Breast epithelium (tissue), 4 donors: ENCODE measurements around the gene IHH. TPM values are rescaled to one million over a fixed set of nuclear protein-coding genes. Genes with fewer than 3 reads are reported as not detected.
A peak's percentile ranks its signal among the peaks of the same experiment; 100 is the strongest.

Source experiments
- DNase-seq, 2 donors: peaks; one replicate each; pipeline ENCODE4 v3.0.0-alpha.2; 2019; ENCODE audit warnings: low spot score in 2 of 2
- H3K27ac ChIP-seq, 2 donors: fragments of 200-600 bp; sonication (generic) in 1 of 2; one replicate each; pipeline ENCODE4 v1.5.1; 2016 to 2019; ENCODE audit warnings: mild to moderate bottlenecking in 1 of 2
- H3K27me3 ChIP-seq, 2 donors: fragments of 200-600 bp; sonication (generic) in 1 of 2; one replicate each; pipeline versions ENCODE4 v1.5.1 to v1.6.0; 2017 to 2019; ENCODE audit warnings: control low read depth in 1 of 2, mild to moderate bottlenecking in 1 of 2
- H3K36me3 ChIP-seq: fragments of 200-600 bp; one replicate; pipeline ENCODE4 v1.5.1; 2019
- H3K4me1 ChIP-seq, 2 donors: fragments of 200-600 bp; sonication (generic); one replicate each; pipeline ENCODE4 v1.5.1; 2016 to 2019; ENCODE audit warnings: control low read depth in 1 of 2
- H3K4me3 ChIP-seq, 3 donors: fragments of 200-600 bp; sonication (generic); 1 replicate in 2 of 3; 2 replicates in 1 of 3; pipeline ENCODE4 v1.5.1; 2016 to 2019; ENCODE audit warnings: mild to moderate bottlenecking in 3 of 3, moderate library complexity in 2 of 3
- H3K9me3 ChIP-seq, 2 donors: fragments of 200-600 bp; sonication (generic) in 1 of 2; one replicate each; pipeline ENCODE4 v1.5.1; 2016 to 2019; ENCODE audit warnings: control low read depth in 1 of 2
- POLR2A ChIP-seq: fragments of 450-650 bp; IDR thresholded peaks from one replicate; pipeline ENCODE4 v1.6.1; 2016; ENCODE audit warnings: antibody characterized with exemption, mild to moderate bottlenecking, moderate library complexity
- POLR2AphosphoS5 ChIP-seq, 3 donors: sonication (generic); formaldehyde crosslinking; IDR thresholded peaks; one replicate each; pipeline ENCODE4 v1.6.1; 2017; ENCODE audit warnings: antibody characterized with exemption in 3 of 3
- intact Hi-C: fragments of 100-400 bp; cut with DNase I; formaldehyde crosslinking; loops from one replicate; pipeline ENCODE4 v1.15.1; 2023; ENCODE audit warnings: low total_unique reads
- total RNA-seq, 3 donors: library from RNA; depleted of rRNA; stranded (reverse); fragments of >200 nt; gene quantifications; one replicate each; pipeline ENCODE4 v1.1.0, GENCODE V29; 2016
- TF ChIP-seq, protein P1 (sequence below), 3 donors: fragments of 450-650 bp; IDR thresholded peaks; one replicate each; pipeline ENCODE4 v1.5.1; 2016 to 2017; ENCODE audit warnings: antibody characterized with exemption in 3 of 3, mild to moderate bottlenecking in 3 of 3, moderate library complexity in 3 of 3

IHH gene
- total RNA-seq, 3 donors from 2014 or later: 0.16 to 0.66 TPM; not detected in 1

DNA sequence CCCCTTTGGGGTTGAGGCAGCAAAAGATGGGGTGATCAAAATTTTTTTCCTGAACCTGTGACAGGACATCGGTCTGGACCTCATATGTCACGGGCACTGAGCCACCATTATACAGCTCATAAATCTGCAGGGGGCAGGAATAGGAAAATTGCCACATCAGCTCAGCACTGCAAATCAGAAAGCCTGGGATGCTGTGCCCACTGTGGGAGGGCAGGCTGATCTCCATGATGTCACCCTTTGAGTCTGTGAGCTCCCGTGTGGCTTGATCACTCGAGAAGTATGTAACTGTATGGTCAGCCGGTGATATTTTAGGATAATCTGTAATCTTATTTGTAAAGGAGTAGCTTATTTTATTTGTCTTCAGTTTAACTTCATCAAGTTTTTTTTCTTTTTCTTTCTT, 49.8 kb downstream of the IHH start:
- Histone ChIP-seq H3K36me3 (no peaks in the 10 kb centered on the region), H3K9me3 (no peaks in the 10 kb centered on the region), H3K4me3 (no peak overlapping the region), H3K4me1 (no peaks in the 10 kb centered on the region), H3K27ac (no peak overlapping the region), H3K27me3 (peaks cover 0 to 12% of the 10 kb centered on the region in 2 donors)
- TF ChIP-seq, protein P1, sequence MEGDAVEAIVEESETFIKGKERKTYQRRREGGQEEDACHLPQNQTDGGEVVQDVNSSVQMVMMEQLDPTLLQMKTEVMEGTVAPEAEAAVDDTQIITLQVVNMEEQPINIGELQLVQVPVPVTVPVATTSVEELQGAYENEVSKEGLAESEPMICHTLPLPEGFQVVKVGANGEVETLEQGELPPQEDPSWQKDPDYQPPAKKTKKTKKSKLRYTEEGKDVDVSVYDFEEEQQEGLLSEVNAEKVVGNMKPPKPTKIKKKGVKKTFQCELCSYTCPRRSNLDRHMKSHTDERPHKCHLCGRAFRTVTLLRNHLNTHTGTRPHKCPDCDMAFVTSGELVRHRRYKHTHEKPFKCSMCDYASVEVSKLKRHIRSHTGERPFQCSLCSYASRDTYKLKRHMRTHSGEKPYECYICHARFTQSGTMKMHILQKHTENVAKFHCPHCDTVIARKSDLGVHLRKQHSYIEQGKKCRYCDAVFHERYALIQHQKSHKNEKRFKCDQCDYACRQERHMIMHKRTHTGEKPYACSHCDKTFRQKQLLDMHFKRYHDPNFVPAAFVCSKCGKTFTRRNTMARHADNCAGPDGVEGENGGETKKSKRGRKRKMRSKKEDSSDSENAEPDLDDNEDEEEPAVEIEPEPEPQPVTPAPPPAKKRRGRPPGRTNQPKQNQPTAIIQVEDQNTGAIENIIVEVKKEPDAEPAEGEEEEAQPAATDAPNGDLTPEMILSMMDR (IDR thresholded peaks at IDR 0.05): no peak
- TF ChIP-seq POLR2A (no peak), POLR2AphosphoS5 (IDR thresholded peaks at IDR 0.05) (no peak)
- intact Hi-C loops: no loop called here
- no peak for DNase-seq

DNA sequence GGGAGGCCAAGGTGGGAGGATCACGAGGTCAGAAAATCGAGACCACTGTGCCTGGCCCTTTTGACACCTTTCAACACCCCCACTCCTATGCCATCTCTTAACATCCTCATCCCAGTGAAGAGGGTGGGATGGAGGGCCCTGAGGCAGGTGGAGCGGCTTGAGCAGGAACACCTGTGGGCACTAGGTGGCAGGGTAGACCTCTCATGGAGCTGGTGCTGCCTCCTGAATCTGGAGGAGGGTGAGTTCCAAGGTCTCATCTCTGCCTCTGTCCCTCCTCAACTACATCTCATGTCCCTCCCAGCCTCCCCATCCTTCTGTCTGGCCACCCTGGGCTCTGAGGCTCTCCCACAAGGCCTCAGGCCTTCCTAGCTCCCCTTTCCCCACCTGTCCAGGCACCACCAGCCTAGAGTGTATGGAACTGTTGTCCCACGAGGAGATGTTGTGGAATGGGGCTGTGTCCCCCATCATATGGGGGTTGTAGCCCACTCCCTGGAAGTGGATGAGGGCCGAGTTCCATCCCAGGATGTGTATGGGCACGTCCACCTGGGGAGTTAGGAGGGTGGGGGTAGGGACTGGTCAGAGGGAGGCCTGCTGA, 50.5 kb downstream of the IHH start:
- Histone ChIP-seq H3K4me3 (no peak overlapping the region), H3K36me3 (no peaks in the 10 kb centered on the region), H3K4me1 (no peaks in the 10 kb centered on the region), H3K9me3 (no peaks in the 10 kb centered on the region), H3K27ac (no peak overlapping the region), H3K27me3 (peaks cover 0 to 16% of the 10 kb centered on the region in 2 donors)
- no peak for DNase-seq
- TF ChIP-seq POLR2AphosphoS5 (IDR thresholded peaks at IDR 0.05): no peak
- TF ChIP-seq, protein P1 (IDR thresholded peaks at IDR 0.05): peak in 2 of 3 donors; percentile 22 to 26
- intact Hi-C loops: no loop called here

DNA sequence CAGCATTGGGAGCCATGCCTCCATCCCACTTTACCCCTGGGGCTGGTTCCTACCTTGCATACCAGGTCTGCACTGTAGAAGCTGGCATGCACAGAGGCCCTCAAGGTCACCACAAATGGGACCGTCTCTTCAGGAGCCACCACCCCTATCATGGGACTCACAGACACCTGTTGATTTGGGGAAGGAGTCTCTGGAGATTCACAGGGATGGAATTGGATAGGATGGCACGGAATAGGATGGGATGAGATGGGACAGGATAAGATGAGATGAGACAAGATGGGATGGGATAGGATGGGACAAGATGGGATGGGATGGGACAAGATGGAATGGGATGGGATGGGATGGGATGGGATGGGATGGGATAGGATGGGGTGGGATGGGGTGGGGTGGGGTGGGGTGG, 51.4 kb downstream of the IHH start:
- intact Hi-C loops: no loop called here
- TF ChIP-seq, protein P1 (IDR thresholded peaks at IDR 0.05): no peak
- TF ChIP-seq POLR2AphosphoS5 (IDR thresholded peaks at IDR 0.05): no peak
- TF ChIP-seq POLR2A: no peak
- Histone ChIP-seq H3K4me1 (no peaks in the 10 kb centered on the region), H3K27ac (no peak overlapping the region), H3K36me3 (no peaks in the 10 kb centered on the region), H3K9me3 (no peaks in the 10 kb centered on the region), H3K4me3 (no peak overlapping the region), H3K27me3 (peaks cover 0 to 19% of the 10 kb centered on the region in 2 donors)
- DNase-seq: no peak

Other genes with a start within 250 kb of the IHH start
- gene PRKAG3, start 229.1 kb downstream of the IHH start, total RNA-seq: not detected
- 1 to 10 TPM in 2 of 3 donors, under 1 TPM in 1; 0.48 to 3.3 (median 1.3) TPM for gene WNT6, start 201.1 kb downstream of the IHH start, total RNA-seq
- gene WNT10A, start 180.1 kb downstream of the IHH start, total RNA-seq: 1 to 10 TPM in 1 of 3 donors, under 1 TPM in 1, not detected in 1; 0.88 to 2.9 TPM
- not detected for gene CDK5R2, start 101.3 kb downstream of the IHH start, total RNA-seq
- gene FEV, start 75.7 kb downstream of the IHH start, total RNA-seq: not detected
- not detected for gene CRYBA2, start 67.5 kb downstream of the IHH start, total RNA-seq
- gene CFAP65, start 19.4 kb downstream of the IHH start, total RNA-seq: under 1 TPM in 1 of 3 donors, not detected in 2; 0.33 TPM
- 10 to 100 TPM; 13.4 to 19.8 (median 17.6) TPM for gene NHEJ1, start 99.9 kb upstream of the IHH start, total RNA-seq
- 1 to 10 TPM in 2 of 3 donors, under 1 TPM in 1; 0.48 to 3.4 (median 2.0) TPM for gene SLC23A3, start 109.1 kb upstream of the IHH start, total RNA-seq
- gene CNPPD1, start 116.0 kb upstream of the IHH start, total RNA-seq: 10 to 100 TPM; 37.0 to 60.3 (median 37.2) TPM
- 10 to 100 TPM; 58.7 to 79.7 (median 66.3) TPM for gene RETREG2, start 117.4 kb upstream of the IHH start, total RNA-seq
- 10 to 100 TPM; 43.6 to 52.0 (median 45.0) TPM for gene ZFAND2B, start 145.9 kb upstream of the IHH start, total RNA-seq
- gene ABCB6, start 158.0 kb upstream of the IHH start, total RNA-seq: 10 to 100 TPM; 14.5 to 26.9 (median 18.9) TPM
- 10 to 100 TPM; 35.6 to 44.5 (median 37.0) TPM for gene ATG9A, start 168.7 kb upstream of the IHH start, total RNA-seq
- 100 to 1,000 TPM in 1 of 3 donors, 10 to 100 TPM in 2; 29.3 to 101 (median 67.8) TPM for gene ANKZF1, start 168.9 kb upstream of the IHH start, total RNA-seq
- 10 to 100 TPM; 10.2 to 15.7 (median 11.8) TPM for gene GLB1L, start 184.5 kb upstream of the IHH start, total RNA-seq
- 10 to 100 TPM; 13.1 to 18.1 (median 16.4) TPM for gene STK16, start 184.6 kb upstream of the IHH start, total RNA-seq
- under 1 TPM in 1 of 3 donors, not detected in 2; 0.16 TPM for gene TUBA4B, start 192.3 kb upstream of the IHH start, total RNA-seq
- gene TUBA4A, start 193.0 kb upstream of the IHH start, total RNA-seq: 10 to 100 TPM in 2 of 3 donors, 1 to 10 TPM in 1; 5.4 to 73.3 (median 48.8) TPM
- 10 to 100 TPM; 49.9 to 88.3 (median 59.0) TPM for gene DNAJB2, start 218.4 kb upstream of the IHH start, total RNA-seq
- under 1 TPM in 2 of 3 donors, not detected in 1; 0.33 to 0.44 TPM for gene PTPRN, start 248.5 kb upstream of the IHH start, total RNA-seq